ENCODE results near the gene LACTBL1. TPM values are rescaled to one million over a fixed set of nuclear protein-coding genes. Genes with fewer than 3 reads are reported as not detected.

Gene LACTBL1
- total RNA-seq, 4 donors from 2014 or later = not detected

DNA sequence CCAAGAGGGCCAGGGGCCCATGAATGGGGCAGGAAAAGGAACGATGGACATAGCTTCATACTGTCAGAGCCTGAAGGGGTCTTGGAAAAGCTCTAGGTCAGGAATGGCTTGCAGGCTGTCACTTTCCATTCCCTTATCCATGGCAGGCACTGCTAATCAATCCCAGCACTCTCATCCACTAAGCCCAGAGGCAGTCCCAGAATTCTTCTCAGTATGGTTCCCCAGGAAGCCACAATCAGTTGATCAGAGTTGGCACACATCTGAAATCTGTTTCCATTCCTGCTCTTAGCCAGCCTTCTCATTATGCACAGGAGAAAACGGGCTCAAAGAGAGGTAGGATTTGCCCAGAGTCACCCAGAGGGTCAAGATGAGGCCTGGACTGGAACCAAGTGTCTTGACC lies 65.7 kb downstream of the LACTBL1 start:
- Histone ChIP-seq H3K36me3 (no peaks in the 10 kb centered on the region), H3K27ac (no peak overlapping the region), H3K9me3 (no peaks in the 10 kb centered on the region), H3K27me3 (no peaks in the 10 kb centered on the region), H3K4me3 (no peak overlapping the region), H3K4me1 (no peaks in the 10 kb centered on the region)
- intact Hi-C loops (cut with DNase I; ENCODE audit: low total_unique reads) = no loop called here
- TF ChIP-seq POLR2A (IDR thresholded peaks at IDR 0.05) = no peak
- TF ChIP-seq, protein P1, sequence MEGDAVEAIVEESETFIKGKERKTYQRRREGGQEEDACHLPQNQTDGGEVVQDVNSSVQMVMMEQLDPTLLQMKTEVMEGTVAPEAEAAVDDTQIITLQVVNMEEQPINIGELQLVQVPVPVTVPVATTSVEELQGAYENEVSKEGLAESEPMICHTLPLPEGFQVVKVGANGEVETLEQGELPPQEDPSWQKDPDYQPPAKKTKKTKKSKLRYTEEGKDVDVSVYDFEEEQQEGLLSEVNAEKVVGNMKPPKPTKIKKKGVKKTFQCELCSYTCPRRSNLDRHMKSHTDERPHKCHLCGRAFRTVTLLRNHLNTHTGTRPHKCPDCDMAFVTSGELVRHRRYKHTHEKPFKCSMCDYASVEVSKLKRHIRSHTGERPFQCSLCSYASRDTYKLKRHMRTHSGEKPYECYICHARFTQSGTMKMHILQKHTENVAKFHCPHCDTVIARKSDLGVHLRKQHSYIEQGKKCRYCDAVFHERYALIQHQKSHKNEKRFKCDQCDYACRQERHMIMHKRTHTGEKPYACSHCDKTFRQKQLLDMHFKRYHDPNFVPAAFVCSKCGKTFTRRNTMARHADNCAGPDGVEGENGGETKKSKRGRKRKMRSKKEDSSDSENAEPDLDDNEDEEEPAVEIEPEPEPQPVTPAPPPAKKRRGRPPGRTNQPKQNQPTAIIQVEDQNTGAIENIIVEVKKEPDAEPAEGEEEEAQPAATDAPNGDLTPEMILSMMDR (IDR thresholded peaks at IDR 0.05) = no peak
- no peak for DNase-seq

DNA sequence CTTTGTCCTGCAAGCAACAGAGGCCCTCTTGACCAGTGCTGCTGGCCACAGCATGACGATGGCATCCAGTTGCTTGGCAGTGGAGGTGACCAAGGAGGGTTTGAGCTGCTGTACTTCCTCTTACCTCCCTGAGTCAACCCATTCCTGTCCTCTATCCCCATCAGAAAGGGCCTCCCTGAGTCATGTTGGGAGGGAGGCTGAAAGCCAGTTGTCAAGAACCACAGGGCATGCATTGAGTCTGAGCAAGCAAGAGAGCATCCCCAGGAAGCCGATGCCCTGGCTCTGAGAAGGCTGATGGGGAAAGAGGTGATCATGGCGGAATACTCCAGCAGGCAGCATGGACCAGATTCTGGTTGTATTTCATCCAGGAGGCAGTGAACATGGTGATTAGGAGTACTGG lies 69.6 kb downstream of the LACTBL1 start:
- intact Hi-C loops (cut with DNase I; ENCODE audit: low total_unique reads) = no loop called here
- H3K36me3 ChIP-seq = no peaks in the 10 kb centered on the region
- TF ChIP-seq, protein P1 (IDR thresholded peaks at IDR 0.05) = no peak
- no peak for TF ChIP-seq POLR2A (IDR thresholded peaks at IDR 0.05)
- no peak overlapping the region for H3K4me3 ChIP-seq
- no peaks in the 10 kb centered on the region for H3K4me1 ChIP-seq
- no peak for DNase-seq
- no peaks in the 10 kb centered on the region for H3K27me3 ChIP-seq
- no peak overlapping the region for H3K27ac ChIP-seq
- H3K9me3 ChIP-seq = no peaks in the 10 kb centered on the region

Other genes with a start within 250 kb of the LACTBL1 start
- gene TEX46, start 43.0 kb upstream of the LACTBL1 start, total RNA-seq = 1 to 10 TPM in 2 of 4 donors, not detected in 2; 1.1 to 2.0 TPM
- gene KDM1A, start 46.6 kb upstream of the LACTBL1 start, total RNA-seq = 100 to 1,000 TPM in 1 of 4 donors, 10 to 100 TPM in 3; 31.5 to 137 (median 57.3) TPM
- gene LUZP1, start 196.0 kb upstream of the LACTBL1 start, total RNA-seq = 10 to 100 TPM in 3 of 4 donors, 1 to 10 TPM in 1; 9.1 to 41.4 (median 27.3) TPM
- not detected for gene HTR1D, start 244.6 kb upstream of the LACTBL1 start, total RNA-seq

All from uterus (tissue), 4 donors.